ENCODE results near the gene SV2C.
"Not testable (repeated sequence)": the region's sequence is repeated elsewhere in the genome, so short reads cannot be mapped to it uniquely, and the experiment has no call there.

The SV2C gene

DNA sequence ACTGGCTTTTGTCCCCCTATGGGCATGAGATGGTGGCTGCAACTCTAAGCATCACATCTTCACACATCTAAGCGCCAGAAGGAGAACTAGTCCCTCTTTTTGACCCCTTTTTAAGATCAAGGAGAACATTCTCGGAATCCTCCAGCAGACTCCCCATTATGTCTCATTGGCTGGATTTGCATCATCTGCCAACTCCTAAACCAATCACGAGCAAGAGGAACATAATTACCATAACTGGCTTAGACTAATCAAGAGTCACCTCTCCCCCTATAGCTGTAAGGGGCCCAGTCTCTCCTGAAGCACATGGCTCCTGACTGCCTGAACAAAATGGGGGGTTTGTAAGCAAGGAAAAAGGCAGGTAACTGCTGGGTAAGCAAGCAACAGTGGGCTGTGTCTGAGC lies 251.4 kb downstream of the SV2C start:
- no peak for DNase-seq

DNA sequence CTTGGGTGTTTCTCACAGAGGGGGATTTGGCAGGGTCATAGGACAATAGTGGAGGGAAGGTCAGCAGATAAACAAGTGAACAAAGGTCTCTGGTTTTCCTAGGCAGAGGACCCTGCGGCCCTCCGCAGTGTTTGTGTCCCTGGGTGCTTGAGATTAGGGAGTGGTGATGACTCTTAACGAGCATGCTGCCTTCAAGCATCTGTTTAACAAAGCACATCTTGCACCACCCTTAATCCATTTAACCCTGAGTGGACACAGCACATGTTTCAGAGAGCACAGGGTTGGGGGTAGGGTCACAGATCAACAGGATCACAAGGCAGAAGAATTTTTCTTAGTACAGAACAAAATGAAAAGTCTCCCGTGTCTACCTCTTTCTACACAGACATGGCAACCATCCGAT lies 252.3 kb downstream of the SV2C start:
- not testable (repeated sequence) for DNase-seq

DNA sequence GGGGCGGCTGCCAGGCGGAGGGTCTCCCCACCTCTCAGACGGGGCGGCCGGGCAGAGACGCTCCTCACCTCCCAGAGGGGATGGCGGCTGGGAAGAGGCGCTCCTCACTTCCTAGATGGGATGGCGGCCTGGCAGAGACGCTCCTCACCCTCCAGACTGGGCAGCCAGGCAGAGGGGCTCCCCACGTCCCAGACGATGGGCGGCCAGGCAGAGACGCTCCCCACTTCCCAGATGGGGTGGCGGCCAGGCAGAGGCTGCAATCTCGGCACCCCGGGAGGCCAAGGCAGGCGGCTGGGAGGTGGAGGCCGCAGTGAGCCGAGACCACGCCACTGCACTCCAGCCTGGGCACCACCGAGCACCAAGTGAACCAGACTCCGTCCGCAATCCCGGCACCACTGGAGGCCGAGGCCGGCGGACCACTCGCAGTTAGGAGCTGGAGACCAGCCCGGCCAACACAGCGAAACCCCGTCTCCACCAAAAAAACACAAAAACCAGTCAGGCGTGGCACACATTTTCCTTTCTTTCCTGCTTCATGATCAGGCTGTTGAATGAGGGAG lies 253.1 kb downstream of the SV2C start:
- peak in 1 of 56 donors; percentile 2 for DNase-seq

DNA sequence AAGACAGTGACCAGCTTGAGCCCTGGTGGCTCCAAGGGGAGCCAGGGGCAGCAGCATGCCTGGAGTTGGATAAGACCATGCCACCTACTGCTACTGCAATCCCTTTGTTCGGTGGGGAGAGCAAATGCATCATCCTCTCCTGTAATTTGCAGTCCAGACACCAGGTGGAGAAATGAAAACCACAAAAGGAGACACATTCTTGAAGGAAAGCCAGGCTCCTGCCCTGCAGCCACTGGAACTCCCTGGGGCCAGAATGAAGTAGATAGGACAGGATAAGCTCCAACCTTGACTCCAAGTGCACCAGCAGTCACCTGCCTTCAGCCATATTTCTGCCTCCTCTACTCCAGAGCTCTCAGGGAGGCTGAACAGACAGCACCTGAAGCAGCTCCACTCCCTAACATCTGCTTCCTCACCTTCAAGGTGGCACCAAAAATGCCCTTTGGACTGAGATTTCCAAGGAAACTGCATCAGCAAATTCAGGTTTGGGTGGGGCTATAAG lies 254.8 kb downstream of the SV2C start:
- DNase-seq, result no peak

GRCh38 chr5:76339919-76340318 lies 256.7 kb downstream of the SV2C start:
- DNase-seq, result no peak

DNA sequence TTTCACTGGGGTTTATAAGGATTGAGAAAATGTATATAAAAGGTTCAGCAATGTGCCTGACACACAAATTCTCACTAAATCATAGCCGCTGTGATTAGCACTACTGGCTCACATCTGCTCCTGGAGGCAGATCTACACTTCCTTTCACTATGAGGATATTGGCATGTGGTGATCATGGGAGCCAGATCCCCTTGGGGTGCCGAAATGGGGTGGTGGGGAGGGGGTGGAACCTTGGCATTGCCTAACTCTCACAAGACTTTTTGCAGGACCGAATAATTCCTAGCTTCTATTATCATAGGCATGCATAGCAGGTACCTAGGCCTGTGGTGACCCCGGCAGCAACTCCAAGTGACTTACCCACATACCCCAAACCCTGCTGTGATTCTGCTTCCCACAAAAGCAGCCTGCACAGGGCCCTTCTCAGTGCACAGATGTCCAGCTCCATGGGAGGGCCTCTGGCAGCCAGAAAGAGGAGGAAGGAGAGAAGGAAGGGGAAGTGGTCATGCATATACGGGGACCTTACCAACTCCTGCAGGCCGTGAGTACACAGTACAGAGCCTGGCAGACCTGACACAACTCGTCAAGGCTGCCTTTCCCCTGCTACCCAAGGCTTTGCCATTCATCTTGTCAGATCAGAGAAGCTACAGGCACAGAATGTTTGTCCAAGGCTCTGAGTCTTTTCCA lies 258.6 kb downstream of the SV2C start:
- no peak for DNase-seq

DNA sequence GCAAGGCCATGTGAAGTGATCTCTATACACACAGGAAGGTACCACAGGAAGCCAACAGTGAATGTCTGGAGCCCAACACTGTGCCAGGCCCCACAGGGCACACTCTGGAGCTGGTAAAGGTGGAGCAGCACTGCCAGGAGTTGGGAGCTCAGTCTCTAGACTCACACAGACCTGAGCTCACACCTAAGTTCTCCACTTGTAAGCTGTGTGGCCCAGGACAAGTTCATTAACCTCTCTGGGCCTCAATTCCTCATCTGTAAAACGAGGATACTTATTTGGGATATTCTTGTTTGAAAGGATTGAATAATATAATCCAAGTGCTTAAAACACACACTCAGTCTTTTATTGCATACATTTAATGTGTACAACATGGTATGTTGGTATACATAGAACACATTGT lies 259.3 kb downstream of the SV2C start:
- no peak for DNase-seq

DNA sequence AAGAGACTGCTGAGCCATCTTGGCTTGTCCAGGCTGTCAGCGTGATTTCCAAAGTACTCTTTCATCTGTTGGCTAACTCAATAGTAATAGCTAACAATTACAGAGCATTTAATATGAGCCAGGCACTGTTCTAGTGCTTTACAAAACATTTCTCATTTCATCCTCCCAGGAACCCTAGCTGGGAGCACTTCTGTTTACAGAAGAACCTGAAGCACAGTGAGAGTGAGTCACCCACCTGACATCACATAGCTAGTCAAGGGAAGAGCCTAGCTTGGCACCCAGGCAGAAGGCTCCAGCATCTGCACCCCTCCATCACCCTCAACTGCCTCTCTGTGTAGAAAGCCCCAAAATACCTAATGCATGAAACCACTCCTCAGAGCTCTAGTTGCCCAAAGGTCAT lies 262.4 kb downstream of the SV2C start:
- DNase-seq, result no peak

GRCh38 chr5:76351176-76351575 lies 268.0 kb downstream of the SV2C start:
- DNase-seq, result no peak

GRCh38 chr5:76351577-76351976 lies 268.4 kb downstream of the SV2C start:
- DNase-seq, result no peak

DNA sequence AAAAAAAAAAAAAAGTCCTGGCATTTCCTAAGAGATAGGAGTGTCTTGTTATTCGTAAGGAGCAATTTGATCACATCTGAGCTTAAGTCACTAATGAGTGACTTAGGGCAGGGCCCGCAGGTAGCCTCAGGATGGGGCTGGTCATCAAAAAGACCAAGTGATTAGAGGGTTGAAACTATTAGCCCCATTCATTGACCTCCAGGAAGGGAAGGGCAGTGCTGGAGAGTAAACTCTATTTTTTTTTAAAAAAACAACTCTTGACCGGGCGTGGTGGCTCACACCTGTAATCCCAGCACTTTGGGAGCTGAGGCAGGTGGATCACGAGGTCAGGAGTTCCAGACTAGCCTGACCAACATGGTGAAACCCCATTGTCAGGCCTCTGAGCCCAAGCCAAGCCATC lies 273.7 kb downstream of the SV2C start:
- DNase-seq, result no peak

DNA sequence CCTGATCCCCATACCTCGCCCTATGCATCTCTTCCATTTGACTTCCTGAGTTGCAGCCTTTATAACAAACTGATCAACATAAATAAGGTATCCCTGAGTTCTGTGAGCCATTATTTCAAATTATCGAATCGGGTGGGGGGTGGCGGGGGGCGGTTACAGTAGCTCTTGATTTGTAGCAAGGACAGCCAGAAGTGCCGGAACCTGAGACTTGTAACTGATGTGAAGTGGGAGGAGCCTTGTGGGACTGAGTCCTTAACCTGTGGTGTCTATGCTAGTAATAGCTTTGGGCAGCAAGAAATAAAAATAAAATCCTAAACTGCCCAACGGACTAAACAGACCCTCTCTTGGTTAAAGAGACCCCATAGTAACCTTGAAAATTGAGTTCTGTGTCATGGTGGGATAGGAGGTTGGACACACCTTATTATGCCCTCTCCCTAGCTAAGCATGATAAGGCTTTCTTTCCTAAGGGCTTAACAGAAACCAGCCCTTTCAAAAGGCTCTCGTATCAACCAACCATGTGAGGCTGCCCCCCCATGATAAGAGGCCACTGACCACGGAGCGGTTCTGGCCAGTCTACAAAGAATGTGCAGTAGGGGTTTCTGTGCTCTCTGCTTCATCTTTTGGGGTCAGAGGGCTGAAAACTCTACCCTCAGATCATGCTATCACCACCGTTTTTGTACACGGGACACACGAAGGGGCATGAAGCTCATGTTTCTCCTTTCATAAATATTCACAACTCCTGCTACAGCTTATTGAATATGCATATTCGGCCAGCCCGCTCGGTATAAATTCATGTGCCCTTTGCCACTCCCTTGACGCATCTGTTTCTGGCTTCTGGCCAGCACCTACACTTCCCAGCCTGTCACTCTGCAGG lies 280.4 kb downstream of the SV2C start:
- DNase-seq, result no peak

- no peak for DNase-seq
These were observed 281.0 kb downstream of the SV2C start for GRCh38 chr5:76364226-76364589.

GRCh38 chr5:76365561-76365960 lies 282.4 kb downstream of the SV2C start:
- no peak for DNase-seq

DNA sequence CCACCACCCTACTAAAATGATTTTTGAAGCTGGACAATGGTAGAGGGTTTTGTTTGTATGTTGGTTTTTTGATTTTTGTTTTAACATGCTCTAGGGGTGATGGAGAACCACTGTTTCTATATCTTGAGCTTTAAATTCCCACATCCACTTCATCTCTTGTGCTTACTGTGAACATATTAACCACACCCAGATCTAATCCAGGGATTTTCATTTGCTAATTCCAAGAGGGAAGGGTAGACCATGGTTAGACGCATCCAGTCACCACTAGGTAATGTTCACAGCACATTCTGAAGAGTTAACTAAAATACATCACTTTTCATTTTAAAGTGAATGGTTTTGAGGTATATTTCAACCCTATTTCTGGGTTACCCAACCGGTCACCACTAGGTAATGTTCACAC lies 283.4 kb downstream of the SV2C start:
- DNase-seq, result no peak

DNA sequence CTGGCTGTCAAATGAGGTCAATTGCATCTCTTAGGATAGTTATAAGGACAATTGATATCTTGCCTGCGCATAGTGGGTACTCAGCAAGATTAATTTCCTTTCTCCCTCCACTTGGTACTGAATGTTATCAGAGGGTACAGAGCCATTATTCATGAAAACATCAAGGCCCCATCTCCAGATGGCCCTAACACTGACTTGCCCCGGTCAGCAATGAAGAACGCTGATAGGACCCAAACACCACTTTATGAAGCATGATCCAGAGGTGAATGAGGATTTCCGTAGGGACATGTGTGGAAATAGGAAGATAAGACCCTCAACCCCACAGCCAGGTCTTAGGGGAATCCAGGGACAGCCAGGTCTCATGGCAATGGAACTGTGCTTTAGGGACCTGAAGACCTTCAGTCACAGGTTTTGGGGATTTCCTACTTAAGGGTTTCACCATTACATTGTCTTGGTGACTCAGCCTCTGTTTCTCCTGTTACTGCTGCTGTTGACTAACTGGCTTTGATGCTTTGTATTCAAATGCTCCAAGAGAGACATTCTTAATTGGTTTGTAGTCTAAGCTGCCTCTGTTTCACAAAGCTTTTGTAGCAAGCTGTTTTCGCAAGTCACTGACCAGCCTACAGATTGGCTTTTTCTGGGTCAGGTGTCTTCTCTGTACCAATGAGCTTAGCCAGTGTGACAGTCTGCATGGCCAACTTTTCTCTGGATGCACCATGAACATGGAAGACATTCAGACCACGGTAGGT lies 284.6 kb downstream of the SV2C start:
- DNase-seq, result no peak

DNA sequence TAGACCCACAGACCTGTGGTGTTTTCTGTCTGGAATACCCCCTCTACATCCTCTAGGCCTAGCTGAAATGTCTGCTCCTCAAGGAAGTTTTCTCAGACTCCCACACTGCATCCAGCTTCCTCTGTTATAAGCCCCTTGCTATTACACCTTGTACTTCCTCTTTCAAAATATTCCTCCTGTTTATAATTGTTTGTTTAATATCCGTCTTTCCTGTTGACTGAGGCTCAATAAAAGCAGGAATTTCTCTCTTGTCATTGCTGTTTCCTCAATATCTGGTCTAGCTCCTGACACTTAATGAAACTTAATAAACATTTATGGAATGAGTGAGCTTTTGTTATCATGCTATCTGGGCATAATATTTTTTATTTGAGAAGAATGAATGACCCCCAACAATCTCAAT lies 285.8 kb downstream of the SV2C start:
- DNase-seq, result no peak

DNA sequence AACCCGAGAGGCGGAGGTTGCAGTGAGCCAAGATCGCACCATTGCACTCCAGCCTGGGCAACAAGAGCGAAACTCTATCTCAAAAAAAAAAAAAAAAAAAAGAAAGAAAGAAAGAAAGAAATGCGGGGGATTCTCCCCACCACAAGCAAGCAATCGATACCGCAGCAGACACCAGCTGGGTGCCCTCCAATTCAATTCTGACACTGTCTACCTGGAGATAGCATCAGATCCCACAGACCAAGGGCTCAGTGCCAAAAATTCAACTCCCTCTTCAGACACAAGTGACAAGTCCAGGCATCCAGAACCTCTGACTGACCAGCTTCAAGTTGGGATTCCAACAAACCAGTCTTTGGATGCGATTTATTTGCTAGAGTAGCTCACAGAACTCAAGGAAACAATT lies 286.5 kb downstream of the SV2C start:
- not testable (repeated sequence) for DNase-seq

GRCh38 chr5:76371960-76372322 lies 288.8 kb downstream of the SV2C start:
- no peak for DNase-seq

DNA sequence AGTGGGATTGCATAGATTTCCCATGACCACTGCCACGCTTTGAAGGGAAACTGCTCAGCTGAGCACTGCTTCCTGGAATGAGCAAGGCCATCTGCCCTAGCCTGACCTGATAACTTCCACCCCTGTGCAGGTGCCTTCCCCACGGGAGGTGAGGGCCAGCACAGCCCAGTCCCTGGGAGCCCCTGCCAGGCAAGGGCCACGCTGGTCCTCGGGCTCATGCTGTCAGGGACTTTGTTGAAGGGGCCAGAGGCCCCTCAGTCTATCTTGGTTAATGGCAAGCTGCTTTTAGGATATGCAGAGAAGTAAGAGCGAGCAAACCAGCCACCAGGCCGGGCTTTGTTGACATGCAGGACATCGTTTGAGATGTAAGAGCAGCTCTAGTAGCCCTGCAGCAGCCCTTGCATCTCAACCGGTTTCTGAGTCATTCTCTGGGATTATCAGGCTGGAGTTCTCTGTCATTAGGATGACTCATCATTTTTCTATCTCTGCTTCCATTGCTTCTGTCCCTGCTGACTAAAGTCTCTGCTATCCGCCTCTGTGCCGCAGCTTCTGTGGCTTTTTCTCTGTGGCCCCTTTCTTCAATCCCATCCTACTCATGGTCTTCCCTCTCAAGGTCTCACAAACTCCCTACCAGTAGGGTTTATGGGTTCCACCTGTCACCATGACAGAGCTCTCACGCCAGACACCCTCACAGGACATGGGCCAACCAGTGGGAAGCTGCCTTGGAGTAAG lies 289.3 kb downstream of the SV2C start:
- DNase-seq, result peak in 3 of 56 donors; percentile 1 to 10 (median 2)
